ENCODE measurements around the gene CA11.
"Not testable (repeated sequence)": the region's sequence is repeated elsewhere in the genome, so short reads cannot be mapped to it uniquely, and the experiment has no call there.

CA11 gene

DNA sequence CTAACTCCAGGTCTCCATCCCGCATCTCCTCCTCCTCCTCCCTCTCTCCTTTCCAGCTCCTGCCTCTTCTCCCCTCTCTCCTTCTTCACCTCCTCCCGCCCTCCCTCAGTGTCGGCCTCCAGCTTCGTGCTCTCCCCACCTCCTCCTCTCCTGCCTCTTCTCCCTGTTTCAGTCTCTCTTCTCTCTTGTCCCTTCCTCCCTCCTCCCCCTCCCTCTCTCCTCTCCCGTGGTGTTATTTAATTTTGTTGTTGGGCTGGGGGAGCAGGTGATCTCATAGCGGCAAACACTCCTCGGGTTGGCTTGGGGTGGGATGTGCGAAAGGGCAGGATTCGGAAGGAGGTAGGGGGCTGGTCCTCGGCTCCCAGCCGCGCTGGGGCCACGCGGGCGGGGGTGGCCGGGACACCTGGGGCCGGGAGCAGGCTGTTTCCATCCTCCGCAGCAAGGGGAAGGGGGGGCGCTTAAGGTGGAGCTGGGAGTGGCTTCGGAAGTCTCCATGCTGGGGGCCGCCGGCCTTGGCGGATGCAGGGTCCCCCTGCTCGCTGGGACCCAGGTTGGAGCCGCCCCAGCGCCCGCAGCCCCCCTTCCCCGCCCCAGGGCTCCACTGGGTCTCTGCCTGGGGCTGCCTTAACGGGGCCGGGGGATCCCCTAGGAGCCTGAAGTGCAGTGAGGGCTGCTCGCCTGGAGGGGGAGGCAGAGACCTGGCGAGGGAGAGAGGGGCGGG lies at the start of gene CA11:
Gene CA11 (minus strand): TSS at position 187 of the 721 bp plus-strand sequence. CDS start 555 bp downstream, outside the sequence.
- peak; percentile 80 to 83 for DNase-seq (ENCODE audit: low read depth in 2 of 2)

DNA sequence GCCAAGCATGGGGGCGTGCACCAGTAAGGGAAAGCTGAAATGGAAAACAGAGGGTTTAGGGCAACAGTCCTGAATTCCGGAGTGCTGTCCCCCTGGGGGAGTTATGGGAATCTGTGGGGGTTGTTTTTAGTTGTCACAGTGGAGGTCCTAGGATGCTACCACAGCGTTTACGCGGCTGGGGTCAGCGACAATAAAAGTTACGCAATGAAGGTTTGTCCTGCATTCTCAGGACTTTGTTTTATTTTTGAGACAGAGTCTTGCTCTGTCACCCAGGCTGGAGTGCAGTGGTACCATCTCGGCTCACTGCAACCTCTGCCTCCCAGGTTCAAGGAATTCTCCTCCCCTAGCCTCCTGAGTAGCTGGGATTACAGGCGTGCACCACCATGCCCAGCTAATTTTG lies 47.6 kb upstream of the CA11 start:
- not testable (repeated sequence) for DNase-seq (ENCODE audit: low read depth in 2 of 2)

GRCh38 chr19:48689449-48689848 lies 43.5 kb upstream of the CA11 start:
- no peak for DNase-seq (ENCODE audit: low read depth in 2 of 2)

GRCh38 chr19:48687776-48688175 lies 41.8 kb upstream of the CA11 start:
- no peak for DNase-seq (ENCODE audit: low read depth in 2 of 2)

DNA sequence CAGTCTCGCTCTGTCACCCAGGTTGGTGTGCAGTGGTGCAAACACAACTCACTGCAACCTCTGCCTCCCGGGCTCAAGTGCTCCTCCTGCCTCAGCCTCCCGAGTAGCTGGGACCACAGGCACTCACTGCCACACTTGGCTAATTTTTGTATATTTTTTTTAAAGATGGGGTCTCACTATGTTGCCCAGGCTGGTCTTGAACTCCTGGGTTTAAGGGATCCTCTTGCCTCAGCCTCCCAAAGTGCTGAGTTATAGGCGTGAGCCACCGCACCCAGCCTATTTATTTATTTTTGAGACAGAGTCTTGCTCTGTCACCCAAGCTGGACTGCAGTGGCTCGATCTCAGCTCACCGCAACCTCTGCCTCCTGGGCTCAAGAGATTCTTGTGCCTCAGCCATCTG lies 40.6 kb upstream of the CA11 start:
- DNase-seq (ENCODE audit: low read depth in 2 of 2): not testable (repeated sequence)

DNA sequence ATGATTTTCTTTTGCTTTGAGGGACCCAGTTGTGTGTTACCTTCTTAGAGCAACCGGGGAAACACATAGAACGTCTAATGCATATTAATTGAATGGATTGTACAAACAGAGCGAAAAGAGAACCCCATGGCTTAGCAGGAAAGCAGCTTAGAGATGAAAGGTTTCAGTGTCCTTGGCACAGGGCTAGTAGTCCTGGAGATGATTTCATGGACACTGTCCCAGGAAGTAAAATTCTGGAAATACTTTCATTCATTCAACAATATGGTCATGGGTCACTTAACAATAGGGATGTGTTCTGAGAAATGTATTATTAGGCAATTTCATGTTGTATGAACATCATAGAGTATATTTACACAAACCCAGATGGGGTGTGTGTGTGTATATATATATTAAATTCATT lies 40.1 kb upstream of the CA11 start:
- no peak for DNase-seq (ENCODE audit: low read depth in 2 of 2)

DNA sequence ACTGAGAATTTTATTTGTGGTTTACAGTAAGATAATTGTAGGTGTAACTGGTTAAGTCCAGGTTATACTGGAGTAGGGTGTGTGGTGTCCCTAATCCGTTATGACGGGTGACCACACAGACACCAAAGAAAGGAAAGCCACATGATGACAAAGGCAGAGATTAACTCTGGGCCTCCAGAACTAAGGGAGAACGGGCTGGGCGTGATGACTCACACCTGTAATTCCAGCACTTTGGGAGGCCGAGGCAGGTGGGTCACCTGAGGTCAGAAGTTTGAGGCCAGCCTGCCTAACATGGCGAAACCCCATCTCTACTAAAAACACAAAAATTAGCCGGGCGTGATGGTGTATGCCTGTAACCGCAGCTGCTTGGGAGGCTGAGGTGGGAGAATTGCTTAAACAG lies 39.6 kb upstream of the CA11 start:
- DNase-seq (ENCODE audit: low read depth in 2 of 2): no peak

- no peak for DNase-seq (ENCODE audit: low read depth in 2 of 2)
These were observed 37.4 kb upstream of the CA11 start for GRCh38 chr19:48683349-48683748.

DNA sequence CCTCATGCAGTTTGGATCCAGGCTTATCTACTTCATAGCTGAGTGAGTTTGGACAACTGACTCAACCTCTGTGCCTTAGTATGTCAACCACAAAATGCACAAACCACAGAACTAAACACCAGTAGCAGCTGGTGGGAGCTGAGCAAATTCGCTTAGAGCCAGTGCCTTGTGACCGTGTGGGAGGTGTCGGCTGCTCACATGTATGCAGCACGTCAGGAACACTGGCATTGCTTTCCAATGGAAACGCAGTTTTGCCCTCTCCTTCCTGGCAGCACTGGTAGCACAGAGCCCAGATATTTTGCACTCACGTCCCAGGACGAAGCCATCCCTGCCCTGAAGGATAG lies 35.1 kb upstream of the CA11 start:
- DNase-seq (ENCODE audit: low read depth in 2 of 2): no peak

DNA sequence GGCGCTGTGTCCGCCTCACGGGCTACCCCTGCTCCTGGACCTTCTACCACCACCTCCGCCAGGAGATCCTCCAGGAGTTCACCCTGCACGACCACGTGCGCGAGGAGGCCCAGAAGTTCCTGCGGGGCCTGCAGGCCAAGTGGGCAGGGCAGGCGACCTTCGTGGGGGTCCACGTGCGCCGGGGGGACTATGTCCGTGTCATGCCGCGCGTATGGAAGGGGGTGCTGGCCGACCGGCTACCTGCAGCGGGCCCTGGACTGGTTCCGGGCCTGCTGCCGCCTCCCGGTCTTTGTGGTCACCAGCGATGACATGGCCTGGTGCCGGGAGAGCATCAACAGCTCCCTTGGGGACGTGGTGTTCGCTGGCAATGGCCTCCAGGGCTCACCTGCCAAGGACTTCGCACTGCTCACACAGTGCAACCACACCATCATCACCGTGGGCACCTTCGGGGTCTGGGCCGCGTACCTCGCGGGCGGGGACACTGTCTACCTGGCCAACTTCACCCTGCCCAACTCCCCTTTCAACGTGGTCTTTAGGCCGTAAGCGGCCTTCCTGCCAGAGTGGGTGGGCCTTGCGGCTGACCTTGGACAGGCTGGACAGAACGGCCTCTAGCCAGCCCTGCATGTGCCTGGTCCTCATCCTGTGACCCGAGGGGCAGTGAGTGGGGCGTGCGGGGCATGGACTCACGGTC lies 34.6 kb upstream of the CA11 start:
- DNase-seq (ENCODE audit: low read depth in 2 of 2): no peak

- not testable (repeated sequence) for DNase-seq (ENCODE audit: low read depth in 2 of 2)
These were observed 34.0 kb upstream of the CA11 start for GRCh38 chr19:48680006-48680405.

GRCh38 chr19:48678201-48678600 lies 32.2 kb upstream of the CA11 start:
- no peak for DNase-seq (ENCODE audit: low read depth in 2 of 2)

DNA sequence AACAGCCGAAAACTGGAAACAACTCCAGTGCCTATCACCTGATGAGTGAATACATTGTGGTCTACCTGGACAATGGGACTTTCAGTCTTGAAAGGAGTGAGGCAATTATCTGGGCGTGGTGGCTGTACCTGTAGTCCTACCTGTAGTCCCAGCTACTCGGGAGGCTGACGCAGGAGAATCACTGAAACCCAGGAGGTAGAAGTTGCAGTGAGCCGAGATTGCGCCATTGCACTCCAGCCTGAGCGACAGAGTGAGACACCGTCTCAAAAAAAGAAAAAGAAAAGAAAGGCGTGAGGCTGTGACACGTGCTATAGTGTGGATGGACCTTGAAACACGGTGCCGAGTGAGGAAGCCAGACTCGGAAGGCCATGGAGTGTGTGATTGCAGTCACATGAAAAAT lies 30.9 kb upstream of the CA11 start:
- no peak for DNase-seq (ENCODE audit: low read depth in 2 of 2)

- DNase-seq (ENCODE audit: low read depth in 2 of 2): no peak
These were observed 30.5 kb upstream of the CA11 start for GRCh38 chr19:48676487-48676886.

GRCh38 chr19:48674921-48675824 lies 29.2 kb upstream of the CA11 start:
- peak; percentile 39 to 47 for DNase-seq (ENCODE audit: low read depth in 2 of 2)

DNA sequence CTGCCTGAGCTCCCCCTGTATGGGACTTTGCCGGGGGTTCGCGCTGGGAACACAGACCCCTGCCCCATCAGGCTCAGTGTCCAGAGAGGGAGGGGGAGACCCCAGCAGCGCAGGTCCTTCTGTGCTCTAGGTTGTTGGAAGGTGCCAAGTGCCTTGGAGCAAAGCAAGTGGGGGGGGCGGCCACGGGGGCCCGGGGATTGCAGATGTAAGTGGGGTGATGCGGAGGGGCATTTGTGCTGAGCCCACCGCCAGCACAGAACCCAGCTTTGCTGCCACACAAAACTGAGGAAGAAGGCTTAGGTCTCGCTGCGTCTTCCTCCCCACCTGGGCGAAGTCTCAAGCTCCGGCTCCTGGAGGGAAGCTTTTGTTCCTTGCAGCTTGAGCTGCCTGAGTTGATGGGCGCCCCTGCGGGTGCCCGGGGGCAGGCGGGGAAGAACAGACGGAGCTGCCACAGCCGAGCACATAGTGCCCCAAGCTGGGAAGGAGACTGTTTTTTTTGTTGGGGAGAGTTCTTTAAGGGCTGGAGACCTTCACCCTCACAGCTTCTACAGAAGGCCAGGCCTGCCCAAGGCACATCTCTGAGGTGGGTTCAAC lies 28.3 kb upstream of the CA11 start:
- no peak for DNase-seq (ENCODE audit: low read depth in 2 of 2)

DNA sequence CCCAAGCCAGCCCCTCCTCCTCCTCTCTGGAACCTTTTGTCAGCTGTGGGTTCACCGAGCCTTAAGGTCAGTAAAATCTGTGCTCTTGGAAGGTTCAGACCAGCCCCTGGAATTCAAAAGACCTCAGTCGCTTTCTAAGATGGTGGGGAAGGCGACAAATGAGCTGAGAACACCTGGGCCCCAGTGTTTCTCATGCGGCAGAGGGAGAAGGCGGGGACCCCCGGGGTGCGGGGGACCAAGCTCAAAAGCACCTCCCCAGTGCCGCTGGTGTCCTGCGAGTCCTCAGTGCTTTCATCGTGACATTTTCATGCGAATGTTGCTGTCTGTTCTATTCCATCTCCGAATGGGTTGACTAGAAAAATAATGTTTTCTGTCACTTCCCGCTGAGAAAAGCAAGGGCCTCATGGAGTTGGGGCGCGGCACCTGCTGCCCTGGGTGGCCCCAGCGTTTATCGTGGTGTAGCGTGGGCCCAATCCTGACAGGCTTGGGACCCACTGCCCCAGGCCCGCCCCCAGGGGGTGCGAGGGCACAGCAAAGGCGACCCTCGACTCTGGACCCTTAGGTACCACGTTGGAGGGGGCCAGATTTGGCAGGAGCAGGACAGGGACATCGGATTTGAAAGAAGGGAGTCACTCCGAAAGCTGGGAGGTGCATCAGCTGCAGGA lies 27.6 kb upstream of the CA11 start:
- DNase-seq (ENCODE audit: low read depth in 2 of 2): no peak

- no peak for DNase-seq (ENCODE audit: low read depth in 2 of 2)
These were observed 27.0 kb upstream of the CA11 start, which contains the start of gene NTN5 for GRCh38 chr19:48672994-48673393. Gene NTN5 (minus strand): TSS chr19:48673017. CDS start chr19:48670986, 2,031 bp downstream.

DNA sequence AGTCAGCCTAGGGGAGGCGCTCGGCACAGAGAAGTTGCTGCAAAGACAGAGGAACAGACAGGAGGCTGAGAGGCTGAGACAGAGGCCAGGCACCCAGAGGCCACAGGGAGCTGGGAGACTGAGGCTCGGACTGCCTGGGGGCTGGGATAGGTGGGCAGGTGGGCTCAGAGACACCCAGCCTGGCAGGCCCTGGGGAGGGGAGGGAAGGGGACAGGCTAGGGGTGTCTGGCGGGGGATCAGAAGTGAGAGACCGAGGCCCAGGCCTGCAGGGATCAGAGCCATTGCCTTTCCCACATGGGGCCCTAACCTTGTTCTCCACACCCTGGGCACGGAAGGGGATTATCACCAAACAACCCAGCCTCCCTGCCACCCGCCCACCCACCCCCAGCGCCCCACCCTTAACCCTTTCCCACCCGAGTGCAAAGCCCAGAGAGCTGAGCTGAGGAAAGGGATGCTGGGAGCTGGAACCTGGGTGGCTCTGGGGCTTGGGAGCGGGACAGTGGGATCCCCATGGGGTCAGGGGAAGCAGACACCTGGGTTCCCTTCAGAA lies 25.5 kb upstream of the CA11 start:
- no peak for DNase-seq (ENCODE audit: low read depth in 2 of 2)

DNA sequence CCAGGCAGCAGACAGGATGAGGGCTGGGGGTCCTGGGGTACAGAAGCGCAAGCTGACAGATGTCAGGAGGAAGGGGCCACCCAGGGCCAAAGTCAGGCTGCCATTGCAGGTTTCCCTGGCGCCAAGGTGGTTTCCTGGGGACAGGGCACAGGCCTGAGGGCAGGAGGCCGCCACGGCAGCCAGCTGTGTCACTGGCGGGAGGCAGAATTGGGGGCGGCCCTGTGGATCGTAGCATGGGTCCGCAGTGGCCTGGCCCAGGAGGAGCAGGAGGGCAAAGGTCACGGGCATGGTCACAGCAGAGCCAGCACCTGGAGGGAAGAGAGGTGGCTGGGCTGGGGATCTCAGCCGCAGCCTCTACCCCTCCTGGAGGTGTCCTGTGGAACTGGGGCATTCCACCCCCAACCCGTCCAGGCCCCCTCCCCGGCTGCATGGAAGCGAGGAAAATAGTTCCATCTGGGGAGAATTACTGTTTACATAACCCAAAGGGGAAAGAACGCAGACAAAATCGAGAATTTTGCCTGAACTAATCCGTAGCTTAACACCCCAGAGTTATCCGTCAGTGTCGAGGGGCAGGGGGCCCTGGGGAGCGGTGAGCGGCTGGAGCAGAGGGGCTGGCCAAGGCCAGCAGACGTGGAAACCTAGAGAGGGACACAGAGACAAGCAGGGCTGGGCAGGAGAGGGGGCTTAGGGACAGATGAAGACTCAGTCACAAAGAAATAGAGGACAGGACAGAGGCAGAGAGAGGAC lies 24.9 kb upstream of the CA11 start:
- no peak for DNase-seq (ENCODE audit: low read depth in 2 of 2)
